ENCODE results near the gene ANKRD36C. TPM values are rescaled to one million over a fixed set of nuclear protein-coding genes. Genes with fewer than 3 reads are reported as not detected.
"Not testable (repeated sequence)": the region's sequence is repeated elsewhere in the genome, so short reads cannot be mapped to it uniquely, and the experiment has no call there.

The ANKRD36C gene
- total RNA-seq = 100 to 1,000 TPM in 1 of 4 donors, 10 to 100 TPM in 3; 11.8 to 113 (median 22.3) TPM

GRCh38 chr2:95991351-95992094, at the start of gene ANKRD36C:
Gene ANKRD36C (minus strand): TSS chr2:95991824. CDS start chr2:95991708, 116 bp downstream.
- not testable (repeated sequence) for H3K36me3 ChIP-seq, H3K4me1 ChIP-seq, H3K9me3 ChIP-seq, H3K27me3 ChIP-seq
- WGBS = 0% methylated on average over 27 of the region's 56 CpGs
- peak within 1 kb of the TSS; percentile 88 for H3K27ac ChIP-seq
- H3K4me3 ChIP-seq = peak within 1 kb of the TSS; percentile 71
- DNase-seq (ENCODE audit: low spot score in 2 of 2) = peak in 1 of 2 donors; percentile 63

GRCh38 chr2:96035554-96035953, 43.9 kb upstream of the ANKRD36C start:
- H3K4me3 ChIP-seq; H3K36me3 ChIP-seq; DNase-seq (ENCODE audit: low spot score in 2 of 2); H3K27me3 ChIP-seq; H3K9me3 ChIP-seq; H3K27ac ChIP-seq; H3K4me1 ChIP-seq: not testable (repeated sequence)
- no CpG with 5 or more reads among the region's 14 CpGs for WGBS

GRCh38 chr2:96034792-96035191, 43.2 kb upstream of the ANKRD36C start, which contains the start of gene GPAT2:
Gene GPAT2 (minus strand): TSS chr2:96034916. CDS start chr2:96032359, 2,557 bp downstream.
- not testable (repeated sequence) for H3K9me3 ChIP-seq; H3K4me3 ChIP-seq; H3K36me3 ChIP-seq; DNase-seq (ENCODE audit: low spot score in 2 of 2); H3K27ac ChIP-seq; H3K27me3 ChIP-seq; H3K4me1 ChIP-seq
- no CpG with 5 or more reads among the region's 34 CpGs for WGBS

- H3K36me3 ChIP-seq; H3K4me3 ChIP-seq; H3K27me3 ChIP-seq; DNase-seq (ENCODE audit: low spot score in 2 of 2); H3K4me1 ChIP-seq; H3K27ac ChIP-seq; H3K9me3 ChIP-seq: not testable (repeated sequence)
- 0% methylated on average over 1 of the region's 9 CpGs for WGBS
Observed at GRCh38 chr2:96033997-96034396, 42.4 kb upstream of the ANKRD36C start.

- H3K36me3 ChIP-seq; H3K4me1 ChIP-seq; H3K4me3 ChIP-seq; H3K9me3 ChIP-seq; H3K27me3 ChIP-seq; DNase-seq (ENCODE audit: low spot score in 2 of 2); H3K27ac ChIP-seq: not testable (repeated sequence)
- WGBS = no CpG with 5 or more reads among the region's 16 CpGs
Observed at GRCh38 chr2:96027725-96028325, 36.2 kb upstream of the ANKRD36C start.

GRCh38 chr2:96025755-96026154, 34.1 kb upstream of the ANKRD36C start:
- H3K4me1 ChIP-seq; H3K9me3 ChIP-seq; DNase-seq (ENCODE audit: low spot score in 2 of 2); H3K4me3 ChIP-seq; H3K27ac ChIP-seq; H3K36me3 ChIP-seq; H3K27me3 ChIP-seq: not testable (repeated sequence)
- 86% methylated on average over 4 of the region's 6 CpGs for WGBS

GRCh38 chr2:96025194-96025492, 33.5 kb upstream of the ANKRD36C start:
- no peak for TF ChIP-seq CTCF (IDR thresholded peaks at IDR 0.05)
- TF ChIP-seq POLR2AphosphoS5 (IDR thresholded peaks at IDR 0.05) = no peak
- no peak for TF ChIP-seq EP300 (IDR thresholded peaks at IDR 0.05)
- TF ChIP-seq POLR2A (IDR thresholded peaks at IDR 0.05) = no peak
- Histone ChIP-seq H3K4me3 (no peak overlapping the region), H3K36me3 (peaks cover 4% of the 10 kb centered on the region), H3K27ac (no peak overlapping the region), H3K27me3 (no peaks in the 10 kb centered on the region), H3K4me1 (no peaks in the 10 kb centered on the region), H3K9me3 (no peaks in the 10 kb centered on the region)
- no peak for DNase-seq (ENCODE audit: low spot score in 2 of 2)
- WGBS = no CpG with 5 or more reads among the region's 4 CpGs

- DNase-seq (ENCODE audit: low spot score in 2 of 2) = no peak
- Histone ChIP-seq H3K27ac (no peak overlapping the region), H3K27me3 (no peaks in the 10 kb centered on the region), H3K9me3 (no peaks in the 10 kb centered on the region), H3K36me3 (peaks cover 4% of the 10 kb centered on the region), H3K4me3 (no peak overlapping the region), H3K4me1 (no peaks in the 10 kb centered on the region)
- TF ChIP-seq CTCF (IDR thresholded peaks at IDR 0.05) = no peak
- TF ChIP-seq POLR2A (IDR thresholded peaks at IDR 0.05) = no peak
- no peak for TF ChIP-seq EP300 (IDR thresholded peaks at IDR 0.05)
- no peak for TF ChIP-seq POLR2AphosphoS5 (IDR thresholded peaks at IDR 0.05)
- 77% methylated on average over 6 of the region's 27 CpGs for WGBS
Observed at GRCh38 chr2:96024336-96025193, 32.9 kb upstream of the ANKRD36C start.

- 50% methylated on average over 2 of the region's 7 CpGs for WGBS
- not testable (repeated sequence) for H3K27ac ChIP-seq; H3K4me1 ChIP-seq; H3K4me3 ChIP-seq; DNase-seq (ENCODE audit: low spot score in 2 of 2); H3K9me3 ChIP-seq; H3K36me3 ChIP-seq; H3K27me3 ChIP-seq
Observed at GRCh38 chr2:96023701-96024100, 32.1 kb upstream of the ANKRD36C start.

Data from suprapubic skin (tissue), 4 donors.